Islet precursor cell (in vitro differentiated cells): ENCODE data around the gene KIF3A.

Experiments used
- DNase-seq: peaks from one replicate; pipeline ENCODE4 v3.0.0-alpha.2; 2018

The KIF3A gene

DNA sequence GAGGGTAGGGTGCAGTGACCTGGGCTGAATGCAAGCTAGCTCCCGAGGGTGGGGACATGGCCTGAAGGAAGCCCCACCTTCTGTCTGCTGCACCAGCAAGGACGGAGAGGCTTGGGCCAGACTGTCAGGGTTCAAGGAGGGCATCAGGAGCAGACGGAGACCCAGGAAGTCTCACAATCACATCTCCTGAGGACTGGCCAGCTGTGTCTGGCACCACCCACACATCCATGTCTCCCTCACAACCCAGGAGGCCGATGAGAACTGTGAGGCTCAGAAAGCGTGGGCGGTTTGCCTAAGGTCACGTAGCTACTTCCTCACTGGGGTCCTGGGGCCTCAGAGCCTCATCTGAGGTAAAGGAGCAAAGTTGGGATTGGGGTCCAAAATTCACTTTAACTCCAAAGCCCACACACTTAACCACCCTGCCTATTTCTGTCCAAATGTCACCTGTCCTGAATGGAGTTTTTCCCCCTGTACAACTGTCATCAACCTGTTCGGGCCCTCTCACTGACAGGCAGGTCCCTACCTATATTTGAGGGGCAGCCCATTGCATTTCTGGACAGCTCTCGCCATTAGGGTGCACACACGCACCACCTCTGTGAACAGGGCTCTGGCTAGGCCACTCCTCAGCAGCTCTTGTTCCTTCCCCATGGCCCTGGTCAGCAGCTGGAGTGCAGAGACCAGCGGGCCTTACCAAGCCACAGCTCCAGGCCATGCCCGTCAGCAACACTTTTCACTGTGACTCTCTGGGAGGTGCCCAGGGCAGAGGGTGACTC, 75.9 kb downstream of the KIF3A start:
- DNase-seq = no peak

DNA sequence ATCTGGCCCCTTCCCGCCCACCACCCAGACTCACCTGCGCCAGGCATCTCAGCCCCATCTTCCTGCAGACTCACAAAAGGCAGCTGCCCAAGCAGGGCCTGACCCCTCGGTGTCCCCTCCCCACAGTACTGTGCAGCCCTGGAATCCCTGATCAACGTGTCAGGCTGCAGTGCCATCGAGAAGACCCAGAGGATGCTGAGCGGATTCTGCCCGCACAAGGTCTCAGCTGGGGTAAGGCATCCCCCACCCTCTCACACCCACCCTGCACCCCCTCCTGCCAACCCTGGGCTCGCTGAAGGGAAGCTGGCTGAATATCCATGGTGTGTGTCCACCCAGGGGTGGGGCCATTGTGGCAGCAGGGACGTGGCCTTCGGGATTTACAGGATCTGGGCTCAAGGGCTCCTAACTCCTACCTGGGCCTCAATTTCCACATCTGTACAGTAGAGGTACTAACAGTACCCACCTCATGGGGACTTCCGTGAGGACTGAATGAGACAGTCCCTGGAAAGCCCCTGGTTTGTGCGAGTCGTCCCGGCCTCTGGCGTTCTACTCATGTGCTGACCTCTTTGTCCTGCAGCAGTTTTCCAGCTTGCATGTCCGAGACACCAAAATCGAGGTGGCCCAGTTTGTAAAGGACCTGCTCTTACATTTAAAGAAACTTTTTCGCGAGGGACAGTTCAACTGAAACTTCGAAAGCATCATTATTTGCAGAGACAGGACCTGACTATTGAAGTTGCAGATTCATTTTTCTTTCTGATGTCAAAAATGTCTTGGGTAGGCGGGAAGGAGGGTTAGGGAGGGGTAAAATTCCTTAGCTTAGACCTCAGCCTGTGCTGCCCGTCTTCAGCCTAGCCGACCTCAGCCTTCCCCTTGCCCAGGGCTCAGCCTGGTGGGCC, 77.5 kb downstream of the KIF3A start:
- DNase-seq = no peak

DNA sequence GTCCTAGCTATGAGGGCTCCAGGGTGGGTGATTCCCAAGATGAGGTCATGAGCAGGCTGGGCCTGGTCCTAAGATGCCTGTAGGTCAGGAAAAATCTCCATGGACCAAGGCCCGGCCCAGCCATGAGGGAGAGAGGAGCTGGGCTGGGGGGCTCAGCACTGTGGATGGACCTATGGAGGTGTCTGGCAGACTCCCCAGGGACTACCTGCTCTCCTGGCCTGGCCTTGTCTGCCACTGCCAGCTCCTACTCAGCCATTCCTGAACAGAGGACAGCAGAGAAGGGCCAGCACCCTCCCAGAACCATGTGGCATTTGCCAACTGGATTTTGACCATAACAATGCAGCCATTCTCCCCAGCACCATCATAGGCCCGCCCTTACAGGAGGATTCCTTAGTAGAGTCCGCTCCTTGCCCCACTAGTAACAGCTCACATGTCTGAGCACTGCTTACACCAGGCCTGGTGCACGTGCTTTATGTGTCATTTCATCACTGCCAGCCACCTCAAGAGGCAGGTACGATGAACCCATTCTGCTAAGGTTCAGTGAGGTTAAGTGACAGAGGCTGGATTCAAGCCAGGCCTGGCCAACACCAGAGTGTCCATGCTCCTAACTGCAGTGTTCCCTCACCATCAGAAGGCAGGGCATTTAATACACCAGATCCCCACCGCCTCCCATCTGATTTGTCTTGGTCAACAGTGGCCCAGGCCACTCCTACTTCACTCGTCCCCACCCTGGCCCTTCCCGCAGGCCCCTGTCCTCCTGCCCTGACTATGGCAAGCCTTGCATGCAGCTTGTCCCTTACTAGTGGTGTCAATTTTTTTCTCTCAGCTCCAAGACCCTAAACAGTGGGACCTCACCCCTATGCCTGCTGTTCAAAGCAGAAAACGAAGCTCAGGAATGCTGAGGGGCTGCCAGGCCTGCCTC, 78.7 kb downstream of the KIF3A start:
- no peak for DNase-seq

DNA sequence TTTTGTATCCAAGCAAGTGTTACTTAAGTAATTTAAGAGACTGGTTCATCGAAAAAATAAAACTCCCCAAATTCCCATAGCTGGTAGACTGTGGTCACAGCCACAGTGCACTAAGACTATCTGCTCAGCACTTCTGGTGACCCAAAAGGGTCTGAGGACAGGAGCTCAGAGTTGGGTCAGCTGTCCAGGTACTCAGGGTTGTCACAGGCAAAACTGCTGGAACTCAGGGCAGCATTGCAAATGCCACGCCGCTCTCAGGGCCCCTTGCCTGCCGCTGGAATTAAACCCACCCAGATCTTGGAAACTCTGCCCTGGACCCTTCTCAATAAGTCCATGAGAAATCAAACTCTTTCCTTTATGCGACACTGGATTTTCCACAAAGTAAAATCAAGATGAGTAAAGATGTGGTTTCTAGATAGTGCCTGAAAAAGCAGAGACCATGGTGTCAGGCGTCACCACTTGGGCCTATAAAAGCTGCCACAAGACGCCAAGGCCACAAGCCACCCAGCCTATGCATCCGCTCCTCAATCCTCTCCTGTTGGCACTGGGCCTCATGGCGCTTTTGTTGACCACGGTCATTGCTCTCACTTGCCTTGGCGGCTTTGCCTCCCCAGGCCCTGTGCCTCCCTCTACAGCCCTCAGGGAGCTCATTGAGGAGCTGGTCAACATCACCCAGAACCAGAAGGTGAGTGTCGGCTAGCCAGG, 79.5 kb downstream of the KIF3A start, which contains the start of gene IL13:
Gene IL13 (plus strand): TSS at position 498 of the 705 bp plus-strand sequence. CDS start 14 bp downstream, at position 512.
- no peak for DNase-seq

DNA sequence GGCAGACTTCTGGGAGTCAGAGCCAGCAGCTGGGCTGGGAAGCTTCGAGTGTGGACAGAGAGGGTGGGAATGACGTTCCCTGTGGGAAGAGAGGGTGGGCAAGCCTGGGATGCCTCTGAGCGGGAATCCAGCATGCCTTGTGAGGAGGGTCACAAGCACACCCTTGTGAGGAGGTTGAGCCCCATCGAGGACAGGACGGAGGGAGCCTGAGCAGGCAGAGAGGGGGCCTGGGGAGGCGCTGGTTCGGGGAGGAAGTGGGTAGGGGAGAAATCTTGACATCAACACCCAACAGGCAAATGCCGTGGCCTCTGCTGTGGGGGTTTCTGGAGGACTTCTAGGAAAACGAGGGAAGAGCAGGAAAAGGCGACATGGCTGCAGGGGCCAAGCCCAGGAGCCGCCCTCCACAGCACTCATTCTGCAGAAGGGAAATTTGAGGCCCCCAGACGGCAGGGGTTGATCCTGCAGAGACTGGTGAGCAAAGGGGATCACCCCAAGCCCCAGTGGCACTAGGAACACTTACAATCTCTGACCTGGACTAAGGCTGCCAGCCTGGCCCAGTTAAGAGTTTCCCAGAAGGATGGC, 80.5 kb downstream of the KIF3A start:
- no peak for DNase-seq

DNA sequence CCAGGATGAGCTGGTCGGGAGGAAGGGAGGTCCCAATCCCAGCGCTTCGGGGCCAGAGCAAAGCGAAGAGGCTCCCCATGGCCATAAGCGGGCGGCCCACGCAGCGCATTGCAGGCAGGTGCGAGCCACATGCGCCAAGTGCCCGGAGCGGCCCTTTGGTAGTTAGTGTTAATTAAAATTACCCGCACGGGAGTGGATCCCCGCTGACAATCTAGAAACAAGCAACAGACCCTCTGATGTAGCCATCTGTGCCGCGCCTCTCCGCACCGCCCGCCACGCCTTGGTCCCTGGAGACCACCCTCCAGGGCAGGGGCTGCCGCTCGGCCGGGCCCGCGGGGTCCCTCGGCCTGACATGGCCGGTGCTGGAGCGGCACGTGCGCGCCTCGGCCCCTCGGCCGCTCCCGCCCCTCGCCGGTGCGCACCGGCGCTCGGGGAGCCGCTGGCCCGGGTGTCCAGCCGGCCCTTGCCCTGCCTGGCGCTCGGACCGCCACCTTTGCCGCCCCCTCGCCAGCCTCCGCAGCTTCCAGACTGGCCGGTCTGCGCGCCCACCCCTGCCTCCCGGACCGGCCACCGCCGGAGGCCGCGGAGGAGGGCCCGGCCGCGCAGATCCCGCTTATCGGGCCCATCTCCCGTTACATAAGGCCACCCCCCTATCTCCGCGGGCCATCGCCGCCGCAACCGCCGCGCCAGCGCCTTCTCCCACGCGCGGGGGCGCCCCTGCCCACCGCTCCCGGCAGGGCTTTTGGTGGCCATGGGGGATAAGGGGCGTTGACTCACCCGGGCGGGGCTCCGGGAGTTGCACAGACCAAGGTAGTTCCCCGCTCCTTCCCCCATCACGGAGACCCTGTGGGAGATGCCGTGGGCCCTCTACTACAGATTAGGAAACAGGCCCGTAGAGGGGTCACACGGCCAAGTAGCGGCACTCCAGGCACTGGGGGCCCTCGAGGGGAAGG, 81.2 kb downstream of the KIF3A start:
- no peak for DNase-seq

GRCh38 chr5:132653716-132654115, 83.6 kb downstream of the KIF3A start:
- no peak for DNase-seq

GRCh38 chr5:132651838-132652469, 85.4 kb downstream of the KIF3A start:
- no peak for DNase-seq

GRCh38 chr5:132648355-132648754, 89.0 kb downstream of the KIF3A start:
- DNase-seq = no peak

DNA sequence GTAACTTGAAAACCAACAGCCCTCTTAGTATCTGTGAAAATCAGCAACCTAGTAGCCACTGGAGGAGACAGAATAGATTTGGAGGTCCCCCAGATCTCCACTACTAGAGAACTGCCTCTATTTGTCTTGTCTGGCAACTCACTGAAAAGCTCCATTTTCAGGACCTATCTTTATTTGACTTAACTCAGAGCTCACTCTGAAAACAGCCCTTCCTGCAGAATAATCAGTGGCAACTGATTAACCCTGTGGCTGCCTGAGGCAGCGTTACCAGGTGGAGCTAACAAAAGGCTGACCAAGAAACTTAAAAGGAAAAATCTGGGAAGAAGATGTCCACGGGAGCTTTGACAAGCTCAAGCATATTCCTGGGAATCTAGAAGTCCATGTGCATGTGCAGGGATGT, 89.9 kb downstream of the KIF3A start:
- no peak for DNase-seq

DNA sequence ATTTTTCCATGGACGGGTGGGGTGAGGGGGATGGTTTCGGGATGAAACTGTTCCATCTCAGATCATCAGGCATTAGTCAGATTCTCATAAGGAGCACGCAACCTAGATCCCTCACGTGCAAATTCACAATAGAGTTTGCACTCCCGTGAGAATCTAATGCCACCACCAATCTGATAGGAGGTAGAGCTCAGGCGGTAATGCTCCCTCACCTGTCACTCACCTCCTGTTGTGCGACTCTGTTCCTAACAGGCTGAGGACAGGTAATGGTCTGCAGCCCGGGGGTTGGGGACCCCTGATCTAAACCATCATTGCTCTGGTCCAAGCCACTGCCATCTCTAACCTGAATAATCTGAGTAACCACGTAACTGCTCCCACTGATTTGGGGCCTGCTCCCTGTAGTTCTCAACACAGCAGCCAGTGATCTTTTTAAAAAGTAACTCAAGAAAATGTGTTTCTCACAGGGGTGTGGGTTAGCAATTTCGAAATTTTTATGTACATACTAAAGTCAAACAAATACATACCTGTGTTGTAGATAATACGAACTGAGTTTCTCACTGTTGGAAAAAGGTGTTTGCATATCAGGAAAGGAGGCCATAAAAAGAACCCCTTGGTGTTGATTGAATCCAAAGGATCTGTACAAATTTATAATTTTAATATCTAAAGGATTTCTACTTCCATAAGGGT, 90.6 kb downstream of the KIF3A start:
- DNase-seq = no peak

DNA sequence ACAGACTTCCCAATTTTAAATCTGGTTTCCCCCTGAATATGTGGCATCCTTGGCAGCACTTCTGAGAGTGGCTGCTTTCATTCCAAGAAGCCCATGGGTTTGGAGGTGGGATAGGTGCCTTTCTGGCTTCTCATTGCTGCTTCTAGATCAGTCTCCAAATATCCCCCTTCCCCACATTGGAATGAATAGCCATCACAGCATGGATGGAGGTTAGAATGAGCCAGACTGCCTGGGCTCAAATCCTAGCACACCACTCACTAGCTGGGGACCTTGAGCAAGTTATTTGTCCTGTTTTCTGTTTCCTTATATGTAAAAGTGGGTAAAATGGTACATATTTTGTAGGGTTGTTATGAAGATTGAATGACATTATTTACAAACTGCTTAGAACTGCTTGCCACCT, 93.2 kb downstream of the KIF3A start:
- DNase-seq = no peak
